Erythroblast (primary cell): ENCODE measurements around the gene SPSB3.

Experiments used
- GATA1 ChIP-seq: IDR thresholded peaks from 2 replicates; pipeline ENCODE4 v1.6.1; 2011; ENCODE audit warnings: low read depth, mild to moderate bottlenecking, control low read depth, low read length, moderate library complexity
- POLR2A ChIP-seq: IDR thresholded peaks from 2 replicates; pipeline ENCODE4 v1.6.1; 2011; ENCODE audit warnings: mild to moderate bottlenecking, low read length

GRCh38 chr16:1781758-1782407, 488 bp downstream of the SPSB3 start:
- TF ChIP-seq POLR2A = no peak
- no peak for TF ChIP-seq GATA1
